GM12878 (cell line): ENCODE results near the gene IMP3. TPM values are rescaled to one million over a fixed set of nuclear protein-coding genes. Genes with fewer than 3 reads are reported as not detected.

Experiments
- ATAC-seq: fragments of 200-7000 bp; cut with Tn5 transposase; 3 replicates; pipeline ENCODE4 v1.9.1; 2020; ENCODE audit warnings: mild to moderate bottlenecking, moderate library complexity
- BruUV-seq: library from RNA; stranded (reverse); fragments of 400-500 nt; replicated peaks from 2 replicates; lab custom pipeline; 2021; lab: Mats Ljungman, UMichigan
- CTCF ChIA-PET: fragments of 300-600 bp; sonication (Branson Sonifier 250); formaldehyde crosslinking; extraction: SDS; loops from one replicate; lab custom pipeline; 2021; ENCODE audit warnings: inconsistent platforms; lab: Yijun Ruan, JAX
- POLR2A ChIA-PET: fragments of 350-600 bp; formaldehyde crosslinking; extraction: SDS; loops from one replicate; lab custom pipeline; 2021; ENCODE audit warnings: inconsistent platforms; lab: Charles Lee
- RAD21 ChIA-PET: fragments of 300-600 bp; sonication (Branson Sonifier 250); formaldehyde crosslinking; loops from one replicate; lab custom pipeline; 2023; ENCODE audit warnings: antibody characterized with exemption; ENCODE audit not compliant: unreplicated experiment; lab: Charles Lee
- SMC1A ChIA-PET: fragments of 300-600 bp; sonication (Branson Sonifier 250); formaldehyde crosslinking; loops from one replicate; lab custom pipeline; 2023; ENCODE audit not compliant: unreplicated experiment, uncharacterized antibody; lab: Charles Lee
- DNase-seq: peaks from one replicate; pipeline ENCODE4 v3.0.0-alpha.2; 2011; ENCODE audit warnings: low read depth, low spot score
- FAIRE-seq: peaks from 3 replicates; lab custom pipeline; 2011; peaks lifted over from hg19 to GRCh38; lab: Jason Lieb, UNC
- H2AFZ ChIP-seq: 2 replicates; pipeline ENCODE4 v1.6.0; 2011; ENCODE audit warnings: low read depth, low read length, control low read depth; ENCODE audit not compliant: control insufficient read depth
- H3K27ac ChIP-seq: 2 replicates; pipeline ENCODE4 v1.5.1; 2011; ENCODE audit warnings: control low read depth; ENCODE audit not compliant: control insufficient read depth, insufficient read depth
- H3K27me3 ChIP-seq, 2 experiments: replicated peaks in 1 of 2; 2 replicates each; pipeline versions ENCODE4 v1.6.0 to v1.6.1; 2011; ENCODE audit warnings: low read length in 1 of 2; ENCODE audit not compliant: control insufficient read depth in 2 of 2, insufficient read depth in 2 of 2
- H3K36me3 ChIP-seq, 2 experiments: 2 replicates each; pipeline ENCODE4 v1.5.1; 2011; ENCODE audit warnings: low read length in 1 of 2; ENCODE audit not compliant: control insufficient read depth in 2 of 2, insufficient read depth in 2 of 2
- H3K4me1 ChIP-seq: 2 replicates; pipeline ENCODE4 v1.6.1; 2011; ENCODE audit warnings: mild to moderate bottlenecking, low read length, moderate library complexity, mixed read lengths; ENCODE audit not compliant: control insufficient read depth, insufficient read depth
- H3K4me2 ChIP-seq: 2 replicates; pipeline ENCODE4 v1.6.0; 2011; ENCODE audit warnings: control low read depth; ENCODE audit not compliant: control insufficient read depth, insufficient read depth
- H3K4me3 ChIP-seq: fragments of 200-600 bp; sonication (generic); 2 replicates; pipeline ENCODE4 v1.5.1; 2016
- H3K79me2 ChIP-seq: 2 replicates; pipeline ENCODE4 v1.6.0; 2011; ENCODE audit warnings: low read length; ENCODE audit not compliant: control insufficient read depth, insufficient read depth
- H3K9ac ChIP-seq: 2 replicates; pipeline ENCODE4 v1.8.0; 2011; ENCODE audit warnings: low read length, control low read depth, mixed read lengths; ENCODE audit not compliant: control insufficient read depth, insufficient read depth
- H3K9me3 ChIP-seq: replicated peaks from 3 replicates; pipeline ENCODE4 v1.5.1; 2011; ENCODE audit warnings: mild to moderate bottlenecking, low read length; ENCODE audit not compliant: control insufficient read depth, insufficient read depth
- H4K20me1 ChIP-seq: 2 replicates; pipeline ENCODE4 v1.6.0; 2011; ENCODE audit not compliant: control insufficient read depth, insufficient read depth
- CHD1 ChIP-seq: IDR thresholded peaks from 2 replicates; pipeline ENCODE4 v1.6.1; 2012; ENCODE audit warnings: low read depth, low read length, improper control_type of control experiment
- EGR1 ChIP-seq, 2 experiments: IDR thresholded peaks; 1 replicate in 1 of 2; 2 replicates in 1 of 2; pipeline ENCODE4 v1.6.1; 2011 to 2012; ENCODE audit warnings: low read depth in 2 of 2, low read length in 2 of 2, borderline replicate concordance in 1 of 2, mild to moderate bottlenecking in 1 of 2, moderate library complexity in 1 of 2
- ESRRA ChIP-seq: IDR thresholded peaks from 2 replicates; pipeline ENCODE4 v1.6.1; 2012; ENCODE audit warnings: mild to moderate bottlenecking, low read length, improper control_type of control experiment
- EZH2 ChIP-seq: IDR thresholded peaks from 2 replicates; pipeline ENCODE4 v1.6.1; 2012; ENCODE audit warnings: low read depth, mild to moderate bottlenecking, control low read depth, inconsistent platforms, low read length, borderline replicate concordance; ENCODE audit not compliant: control insufficient read depth
- HDAC6 ChIP-seq: fragments of 200-600 bp; sonication (generic); IDR thresholded peaks from one replicate; pipeline ENCODE4 v1.8.0; 2017; ENCODE audit warnings: antibody characterized with exemption; ENCODE audit not compliant: unreplicated experiment
- KAT2A ChIP-seq: conservative IDR thresholded peaks from 2 replicates; pipeline ENCODE4 v1.6.1; 2011; ENCODE audit warnings: low read depth, low read length; ENCODE audit not compliant: control insufficient read depth
- LARP7 ChIP-seq: fragments of 450-650 bp; IDR thresholded peaks from 2 replicates; pipeline ENCODE4 v1.6.1; 2017; ENCODE audit warnings: mild to moderate bottlenecking
- MYB ChIP-seq: fragments of 150-350 bp; IDR thresholded peaks from 2 replicates; pipeline ENCODE4 v1.6.1; 2014; ENCODE audit warnings: mild to moderate bottlenecking, low read depth, low read length, borderline replicate concordance
- NFIC ChIP-seq: IDR thresholded peaks from 2 replicates; pipeline ENCODE4 v1.6.1; 2012; ENCODE audit warnings: low read depth, mild to moderate bottlenecking, inconsistent platforms, low read length, moderate library complexity
- PML ChIP-seq: IDR thresholded peaks from 2 replicates; pipeline ENCODE4 v1.6.1; 2012; ENCODE audit warnings: low read length, inconsistent platforms
- POLR2AphosphoS2 ChIP-seq: IDR thresholded peaks from 2 replicates; pipeline ENCODE4 v1.6.1; 2011; ENCODE audit warnings: low read depth, mild to moderate bottlenecking, low read length, improper control_type of control experiment, moderate library complexity
- POU2F2 ChIP-seq: IDR thresholded peaks from 3 replicates; pipeline ENCODE4 v1.6.1; 2011; ENCODE audit warnings: low read depth, mild to moderate bottlenecking, low read length, borderline replicate concordance
- RUNX3 ChIP-seq: IDR thresholded peaks from 2 replicates; pipeline ENCODE4 v1.6.1; 2012; ENCODE audit warnings: low read length, inconsistent platforms
- SUPT20H ChIP-seq: IDR thresholded peaks from 2 replicates; pipeline ENCODE4 v1.6.1; 2011; ENCODE audit warnings: low read depth, mild to moderate bottlenecking, low read length, moderate library complexity, borderline replicate concordance; ENCODE audit not compliant: control insufficient read depth
- TAF1 ChIP-seq: IDR thresholded peaks from 2 replicates; pipeline ENCODE4 v1.6.1; 2011; ENCODE audit warnings: mild to moderate bottlenecking, low read depth, low read length, borderline replicate concordance
- ZNF274 ChIP-seq: IDR thresholded peaks from one replicate; pipeline ENCODE4 v1.8.0; 2011; ENCODE audit not compliant: insufficient read length, insufficient read depth
- WGBS: methylation state at CpG from one replicate; pipeline ENCODE4 v1.1.6; 2016; ENCODE audit warnings: low lambda C conversion rate; ENCODE audit not compliant: insufficient replicate concordance, insufficient coverage; ENCODE audit errors: missing lambda C conversion rate; 5-methylcytosine and 5-hydroxymethylcytosine counted together
- in situ Hi-C: fragments of 300-500 bp; cut with MboI; formaldehyde crosslinking; loops from 9 replicates; pipeline ENCODE4 v1.14.3; 2018; ENCODE audit warnings: mixed read lengths
- intact Hi-C: fragments of 100-400 bp; cut with micrococcal nuclease; formaldehyde crosslinking; loops from one replicate; pipeline ENCODE4 v1.14.2; 2022; ENCODE audit not compliant: unreplicated experiment
- polyA plus RNA-seq, 11 experiments: library from polyadenylated mRNA; depleted of rRNA in 4 of 11; unstranded in 6 of 11; stranded (reverse) in 5 of 11; fragments of >200 nt; fragmentation: Nextera tagmentation in 4 of 11; fragmentation: Illumina TruSeq in 1 of 11; extraction: Ambion mirVana in 4 of 11; extraction: Trizol in 1 of 11; gene quantifications; 1 replicate in 1 of 11; 2 replicates in 10 of 11; pipeline versions ENCODE4 v1.2.1 to v1.2.3, GENCODE V29; 2011 to 2016; ENCODE audit warnings: inconsistent platforms in 2 of 11, missing spikeins in 2 of 11, low read depth in 1 of 11
- total RNA-seq, 4 experiments: library from RNA; depleted of rRNA in 3 of 4; stranded (reverse); fragments of >200 nt in 3 of 4; fragmentation: Illumina TruSeq in 1 of 4; extraction: Trizol in 1 of 4; gene quantifications; 2 replicates each; pipeline versions ENCODE4 v1.2.1 to v1.2.3, GENCODE V29; 2013 to 2021
- TF ChIP-seq, protein P1 (sequence below): IDR thresholded peaks from 2 replicates; pipeline ENCODE4 v1.6.1; 2012; ENCODE audit warnings: low read depth, low read length, improper control_type of control experiment
- TF ChIP-seq, protein P2 (sequence below): IDR thresholded peaks from 2 replicates; pipeline ENCODE4 v1.6.1; 2011; ENCODE audit warnings: low read depth, mild to moderate bottlenecking, low read length, moderate library complexity, borderline replicate concordance; ENCODE audit errors: extremely low read depth

The IMP3 gene
- total and polyA plus RNA-seq, 10 of the 15 experiments (the other 5 are each of a cell fraction or from before 2014, with no cell fraction given) = 13.3 to 208 (median 85.2) TPM

DNA sequence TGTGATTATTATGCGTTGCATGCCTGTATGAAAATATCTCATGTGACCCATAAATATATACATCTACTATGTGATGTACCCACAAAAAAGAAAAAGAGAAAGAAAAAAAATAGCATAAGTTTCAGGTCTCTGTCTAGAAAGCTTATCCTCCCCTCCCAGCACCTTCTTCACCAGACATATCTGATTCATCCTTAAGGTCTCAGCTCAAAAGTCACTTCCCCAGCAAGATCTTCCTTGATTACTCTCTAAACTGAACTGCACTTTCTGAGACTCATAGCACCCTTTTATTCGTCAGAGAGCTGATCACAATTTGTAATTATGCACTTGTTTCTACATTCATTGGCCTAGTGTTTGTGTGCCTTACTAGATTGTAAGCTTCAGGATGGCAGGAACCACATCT, 49.8 kb downstream of the IMP3 start:
- whole genome bisulfite sequencing = 98% methylated on average over 2 of the region's 2 CpGs

More for the DNA sequence above, 49.8 kb downstream of the IMP3 start:
- TF ChIP-seq SUPT20H = no peak
- no peak for TF ChIP-seq ZNF274
- no peak for TF ChIP-seq POU2F2
- TF ChIP-seq, protein P1, sequence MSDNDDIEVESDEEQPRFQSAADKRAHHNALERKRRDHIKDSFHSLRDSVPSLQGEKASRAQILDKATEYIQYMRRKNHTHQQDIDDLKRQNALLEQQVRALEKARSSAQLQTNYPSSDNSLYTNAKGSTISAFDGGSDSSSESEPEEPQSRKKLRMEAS = no peak
- no peak for TF ChIP-seq LARP7
- no peak for TF ChIP-seq ESRRA
- TF ChIP-seq EZH2 = no peak
- no peak for TF ChIP-seq RUNX3
- TF ChIP-seq TAF1 = no peak
- TF ChIP-seq POLR2AphosphoS2 = no peak
- no peak for TF ChIP-seq NFIC
- no peak for TF ChIP-seq KAT2A
- TF ChIP-seq, protein P2, sequence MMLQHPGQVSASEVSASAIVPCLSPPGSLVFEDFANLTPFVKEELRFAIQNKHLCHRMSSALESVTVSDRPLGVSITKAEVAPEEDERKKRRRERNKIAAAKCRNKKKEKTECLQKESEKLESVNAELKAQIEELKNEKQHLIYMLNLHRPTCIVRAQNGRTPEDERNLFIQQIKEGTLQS = no peak
- TF ChIP-seq MYB = no peak
- no peak for TF ChIP-seq EGR1 (IDR thresholded peaks at IDR 0.05; ENCODE audit: borderline replicate concordance in 1 of 2, low read depth in 2 of 2, low read length in 2 of 2)
- no peak for TF ChIP-seq HDAC6
- no peak for TF ChIP-seq CHD1
- TF ChIP-seq PML = no peak
- CTCF ChIA-PET = no interaction called here
- Histone ChIP-seq H3K9ac (no peak overlapping the region), H4K20me1 (no peaks in the 10 kb centered on the region), H3K79me2 (no peaks in the 10 kb centered on the region), H3K9me3 (no peaks in the 10 kb centered on the region), H3K27me3 (no peaks in the 10 kb centered on the region), H3K36me3 (peaks cover 0 to 4% of the 10 kb centered on the region in 2 experiments; a peak in 2 of 4 replicates), H3K4me3 (no peak overlapping the region), H3K4me1 (no peaks in the 10 kb centered on the region), H2AFZ (no peak overlapping the region), H3K4me2 (no peak overlapping the region), H3K27ac (no peak overlapping the region)
- no peak for FAIRE-seq
- DNase-seq = no peak
- no peak for ATAC-seq
- SMC1A ChIA-PET = interaction anchor here (1.1 kb wide), 1 partner anchor 58 kb away, joined by 4 read pairs; no protein-coding TSS in a partner anchor
- POLR2A ChIA-PET = no interaction called here
- RAD21 ChIA-PET = no interaction called here
- no TSS peak for BruUV-seq
- in situ Hi-C loops (no loop called here), intact Hi-C loops (no loop called here)

Other genes starting within 250 kb of the IMP3 start
- 25.3 and 30.4 TPM in 2 replicates for gene SIN3A, start 188.5 kb downstream of the IMP3 start, total RNA-seq (2014; rRNA removed)
- gene SIN3A, start 188.5 kb downstream of the IMP3 start, total RNA-seq (2014; rRNA removed; fragmentation: Illumina TruSeq; extraction: Trizol) = 24.4 and 26.4 TPM in 2 replicates
- 62.2 and 63.6 TPM in 2 replicates for gene SIN3A, start 188.5 kb downstream of the IMP3 start, total RNA-seq (2021)
- 19.6 and 30.5 TPM in 2 replicates for gene SIN3A, start 188.5 kb downstream of the IMP3 start, polyA plus RNA-seq (2011; rRNA removed)
- 28.6 and 32.6 TPM in 2 replicates for gene SIN3A, start 188.5 kb downstream of the IMP3 start, polyA plus RNA-seq (2014; fragmentation: Illumina TruSeq; extraction: Trizol)
- 1 to 10 TPM; 6.4 to 7.1 TPM for gene SIN3A, start 188.5 kb downstream of the IMP3 start, polyA plus RNA-seq (2014; fragmentation: Nextera tagmentation; extraction: Ambion mirVana)
- gene SIN3A, start 188.5 kb downstream of the IMP3 start, polyA plus RNA-seq (2014; rRNA removed) = 27.6 and 28.4 TPM in 2 replicates
- 10 to 100 TPM; 26.4 to 30.0 TPM for gene SIN3A, start 188.5 kb downstream of the IMP3 start, polyA plus RNA-seq (2016; fragmentation: Nextera tagmentation; extraction: Ambion mirVana)
- gene PTPN9, start 60.9 kb downstream of the IMP3 start, total RNA-seq (2014; rRNA removed) = 18.2 and 19.5 TPM in 2 replicates
- gene PTPN9, start 60.9 kb downstream of the IMP3 start, total RNA-seq (2014; rRNA removed; fragmentation: Illumina TruSeq; extraction: Trizol) = 17.3 and 17.9 TPM in 2 replicates
- gene PTPN9, start 60.9 kb downstream of the IMP3 start, total RNA-seq (2021) = 25.2 and 29.1 TPM in 2 replicates
- gene PTPN9, start 60.9 kb downstream of the IMP3 start, polyA plus RNA-seq (2011; rRNA removed) = 21.9 and 25.7 TPM in 2 replicates
- gene PTPN9, start 60.9 kb downstream of the IMP3 start, polyA plus RNA-seq (2014; fragmentation: Illumina TruSeq; extraction: Trizol) = 25.5 and 30.2 TPM in 2 replicates
- gene PTPN9, start 60.9 kb downstream of the IMP3 start, polyA plus RNA-seq (2014; fragmentation: Nextera tagmentation; extraction: Ambion mirVana) = 1 to 10 TPM; 7.8 to 8.9 TPM
- gene PTPN9, start 60.9 kb downstream of the IMP3 start, polyA plus RNA-seq (2014; rRNA removed) = 19.4 and 24.3 TPM in 2 replicates
- 10 to 100 TPM; 11.7 to 18.7 TPM for gene PTPN9, start 60.9 kb downstream of the IMP3 start, polyA plus RNA-seq (2016; fragmentation: Nextera tagmentation; extraction: Ambion mirVana)
- 19.0 and 25.4 TPM in 2 replicates for gene SNUPN, start 14.5 kb downstream of the IMP3 start, total RNA-seq (2014; rRNA removed)
- gene SNUPN, start 14.5 kb downstream of the IMP3 start, total RNA-seq (2014; rRNA removed; fragmentation: Illumina TruSeq; extraction: Trizol) = 24.6 and 25.0 TPM in 2 replicates
- gene SNUPN, start 14.5 kb downstream of the IMP3 start, total RNA-seq (2021) = 22.9 and 24.6 TPM in 2 replicates
- gene SNUPN, start 14.5 kb downstream of the IMP3 start, polyA plus RNA-seq (2011; rRNA removed) = 34.1 and 38.0 TPM in 2 replicates
- gene SNUPN, start 14.5 kb downstream of the IMP3 start, polyA plus RNA-seq (2014; fragmentation: Illumina TruSeq; extraction: Trizol) = 30.2 and 30.9 TPM in 2 replicates
- gene SNUPN, start 14.5 kb downstream of the IMP3 start, polyA plus RNA-seq (2014; fragmentation: Nextera tagmentation; extraction: Ambion mirVana) = 10 to 100 TPM; 47.3 to 50.3 TPM
- 21.8 and 22.6 TPM in 2 replicates for gene SNUPN, start 14.5 kb downstream of the IMP3 start, polyA plus RNA-seq (2014; rRNA removed)
- gene SNUPN, start 14.5 kb downstream of the IMP3 start, polyA plus RNA-seq (2016; fragmentation: Nextera tagmentation; extraction: Ambion mirVana) = 10 to 100 TPM; 41.9 to 48.9 TPM
- gene SNX33, start 7.7 kb upstream of the IMP3 start, total RNA-seq (2014; rRNA removed) = 0.45 and 0.76 TPM in 2 replicates
- gene SNX33, start 7.7 kb upstream of the IMP3 start, total RNA-seq (2014; rRNA removed; fragmentation: Illumina TruSeq; extraction: Trizol) = 0.18 and 0.40 TPM in 2 replicates
- 0.85 and 1.1 TPM in 2 replicates for gene SNX33, start 7.7 kb upstream of the IMP3 start, total RNA-seq (2021)
- 1.1 and 1.9 TPM in 2 replicates for gene SNX33, start 7.7 kb upstream of the IMP3 start, polyA plus RNA-seq (2011; rRNA removed)
- 0.40 and 0.59 TPM in 2 replicates for gene SNX33, start 7.7 kb upstream of the IMP3 start, polyA plus RNA-seq (2014; fragmentation: Illumina TruSeq; extraction: Trizol)
- under 1 TPM; 0.13 to 0.14 TPM for gene SNX33, start 7.7 kb upstream of the IMP3 start, polyA plus RNA-seq (2014; fragmentation: Nextera tagmentation; extraction: Ambion mirVana)
- 0.71 and 0.83 TPM in 2 replicates for gene SNX33, start 7.7 kb upstream of the IMP3 start, polyA plus RNA-seq (2014; rRNA removed)
- under 1 TPM; 0.51 to 0.78 TPM for gene SNX33, start 7.7 kb upstream of the IMP3 start, polyA plus RNA-seq (2016; fragmentation: Nextera tagmentation; extraction: Ambion mirVana)
- 1.9 and 2.2 TPM in 2 replicates for gene CSPG4, start 72.6 kb upstream of the IMP3 start, total RNA-seq (2014; rRNA removed)
- gene CSPG4, start 72.6 kb upstream of the IMP3 start, total RNA-seq (2014; rRNA removed; fragmentation: Illumina TruSeq; extraction: Trizol) = 0.74 and 0.81 TPM in 2 replicates
- 2.0 and 2.2 TPM in 2 replicates for gene CSPG4, start 72.6 kb upstream of the IMP3 start, total RNA-seq (2021)
- gene CSPG4, start 72.6 kb upstream of the IMP3 start, polyA plus RNA-seq (2011; rRNA removed) = 0.06 and 0.15 TPM in 2 replicates
- gene CSPG4, start 72.6 kb upstream of the IMP3 start, polyA plus RNA-seq (2014; fragmentation: Illumina TruSeq; extraction: Trizol) = 0.10 and 0.25 TPM in 2 replicates
- under 1 TPM; 0.02 to 0.03 TPM for gene CSPG4, start 72.6 kb upstream of the IMP3 start, polyA plus RNA-seq (2014; fragmentation: Nextera tagmentation; extraction: Ambion mirVana)
- 0.96 and 1.3 TPM in 2 replicates for gene CSPG4, start 72.6 kb upstream of the IMP3 start, polyA plus RNA-seq (2014; rRNA removed)
- gene CSPG4, start 72.6 kb upstream of the IMP3 start, polyA plus RNA-seq (2016; fragmentation: Nextera tagmentation; extraction: Ambion mirVana) = under 1 TPM; 0.72 to 0.95 TPM
- gene UBE2Q2, start 203.2 kb upstream of the IMP3 start, total RNA-seq (2014; rRNA removed) = 19.8 and 21.8 TPM in 2 replicates
- gene UBE2Q2, start 203.2 kb upstream of the IMP3 start, total RNA-seq (2014; rRNA removed; fragmentation: Illumina TruSeq; extraction: Trizol) = 28.9 and 31.9 TPM in 2 replicates
- gene UBE2Q2, start 203.2 kb upstream of the IMP3 start, total RNA-seq (2021) = 22.0 and 22.7 TPM in 2 replicates
- 23.2 and 30.6 TPM in 2 replicates for gene UBE2Q2, start 203.2 kb upstream of the IMP3 start, polyA plus RNA-seq (2011; rRNA removed)
- 24.8 and 33.0 TPM in 2 replicates for gene UBE2Q2, start 203.2 kb upstream of the IMP3 start, polyA plus RNA-seq (2014; fragmentation: Illumina TruSeq; extraction: Trizol)
- gene UBE2Q2, start 203.2 kb upstream of the IMP3 start, polyA plus RNA-seq (2014; fragmentation: Nextera tagmentation; extraction: Ambion mirVana) = 10 to 100 TPM; 11.1 to 13.0 TPM
- 14.3 and 18.4 TPM in 2 replicates for gene UBE2Q2, start 203.2 kb upstream of the IMP3 start, polyA plus RNA-seq (2014; rRNA removed)
- 10 to 100 TPM; 21.1 to 28.8 TPM for gene UBE2Q2, start 203.2 kb upstream of the IMP3 start, polyA plus RNA-seq (2016; fragmentation: Nextera tagmentation; extraction: Ambion mirVana)